ENCODE measurements around the gene PPP2R1B. TPM values are rescaled to one million over a fixed set of nuclear protein-coding genes. Genes with fewer than 3 reads are reported as not detected.

Gene PPP2R1B
- total and polyA plus RNA-seq, 2 donors (not counting 3 experiments of a cell fraction or from before 2014, with no cell fraction given) = 18.0 to 50.8 TPM

- ChIA-PET POLR2A (no interaction called here), CTCF (interaction anchor here (0.8 to 1.5 kb wide), 2 partner anchors 15 to 24 kb away, joined by 3 to 4 read pairs; no protein-coding TSS in a partner anchor)
- BruUV-seq (replicated peaks) = no TSS peak
- H3K79me2 ChIP-seq (ENCODE audit: control insufficient read depth, insufficient read depth, low read length) = no peaks in the 10 kb centered on the region
- no peak overlapping the region for H3K4me3 ChIP-seq (replicated peaks in 1 of 3; ENCODE audit: insufficient read depth in 1 of 3, low read depth in 1 of 3, low read length in 3 of 3)
- DNase-seq (ENCODE audit: low read depth, low spot score) (no peak), FAIRE-seq (no peak)
- H3K9me3 ChIP-seq (replicated peaks; ENCODE audit: control insufficient read depth, insufficient read depth, low read length) = no peaks in the 10 kb centered on the region
- H4K20me1 ChIP-seq (replicated peaks; ENCODE audit: control insufficient read depth, extremely low read depth, insufficient read depth, low read length) = no peaks in the 10 kb centered on the region
- intact Hi-C loops (cut with micrococcal nuclease) (no loop called here), dilution Hi-C loops (cut with MboI; ENCODE audit: extremely low pct_ligation_motif_present, low sequenced_read_pairs) (no loop called here)
- no peak overlapping the region for H3K9ac ChIP-seq (replicated peaks; ENCODE audit: extremely low read depth, insufficient read depth, low read length)
- no peak overlapping the region for H3K4me2 ChIP-seq (ENCODE audit: insufficient read depth, low read length)
- no peak overlapping the region for H3K27ac ChIP-seq (ENCODE audit: insufficient read depth, low read depth, low read length)
- H3K9me1 ChIP-seq (replicated peaks; ENCODE audit: control insufficient read depth, extremely low read depth, insufficient read depth, low read length) = no peaks in the 10 kb centered on the region
- peaks cover 7% of the 10 kb centered on the region for H3K4me1 ChIP-seq (ENCODE audit: control insufficient read depth, extremely low read depth, insufficient read depth, low read length)
- no peak overlapping the region for H2AFZ ChIP-seq (ENCODE audit: low read depth, low read length)
- TF ChIP-seq FOS (IDR thresholded peaks at IDR 0.05; ENCODE audit: borderline replicate concordance, insufficient read depth, low read length) (no peak), MYC (IDR thresholded peaks at IDR 0.05; ENCODE audit: low read depth, low read length) (no peak), GATA2 (IDR thresholded peaks at IDR 0.05; ENCODE audit: insufficient read depth, insufficient read length, low read depth, low read length) (no peak), POLR2AphosphoS5 (IDR thresholded peaks at IDR 0.05; ENCODE audit: insufficient read depth, low read depth, low read length) (no peak), EZH2 (IDR thresholded peaks at IDR 0.05; ENCODE audit: borderline replicate concordance, low read depth, low read length, severe bottlenecking) (no peak), CTCF (IDR thresholded peaks at IDR 0.05; ENCODE audit: extremely low read depth in 1 of 2, insufficient read depth in 1 of 2, low read depth in 1 of 2, low read length in 2 of 2) (no peak), POLR2A (IDR thresholded peaks at IDR 0.05; ENCODE audit: low read depth, low read length) (no peak), JUN (IDR thresholded peaks at IDR 0.05; ENCODE audit: borderline replicate concordance, insufficient read depth, insufficient read length, low read depth) (no peak), MAX (IDR thresholded peaks at IDR 0.05; ENCODE audit: insufficient read depth, insufficient read length) (no peak)
- H3K27me3 ChIP-seq (ENCODE audit: control insufficient read depth in 2 of 2, insufficient read depth in 2 of 2, low read length in 2 of 2) = no peaks in the 10 kb centered on the region
- H3K36me3 ChIP-seq (ENCODE audit: control insufficient read depth in 2 of 2, extremely low read depth in 1 of 2, insufficient read depth in 2 of 2, low read length in 2 of 2) = no peaks in the 10 kb centered on the region
Observed at GRCh38 chr11:111680486-111681175, 85.6 kb downstream of the PPP2R1B start.

Other genes starting within 250 kb of the PPP2R1B start
- 2.2 and 2.3 TPM in 2 replicates for gene LAYN, start 225.7 kb downstream of the PPP2R1B start, total RNA-seq
- gene LAYN, start 225.7 kb downstream of the PPP2R1B start, polyA plus RNA-seq = 0.43 and 0.92 TPM in 2 replicates
- 11.7 and 14.6 TPM in 2 replicates for gene SIK2, start 163.9 kb downstream of the PPP2R1B start, total RNA-seq
- gene SIK2, start 163.9 kb downstream of the PPP2R1B start, polyA plus RNA-seq = 17.1 and 18.9 TPM in 2 replicates
- gene ALG9, start 105.2 kb upstream of the PPP2R1B start, total RNA-seq = 29.1 and 33.5 TPM in 2 replicates
- 29.4 TPM in 2 replicates for gene ALG9, start 105.2 kb upstream of the PPP2R1B start, polyA plus RNA-seq
- gene FDXACB1, start 112.8 kb upstream of the PPP2R1B start, total RNA-seq = 1.4 and 3.3 TPM in 2 replicates
- 1.1 and 1.3 TPM in 2 replicates for gene FDXACB1, start 112.8 kb upstream of the PPP2R1B start, polyA plus RNA-seq
- gene CFAP68, start 113.2 kb upstream of the PPP2R1B start, total RNA-seq = 7.4 TPM in 2 replicates
- 9.0 and 10.6 TPM in 2 replicates for gene CFAP68, start 113.2 kb upstream of the PPP2R1B start, polyA plus RNA-seq
- not detected in 2 replicates for gene CRYAB, start 145.4 kb upstream of the PPP2R1B start, total RNA-seq
- 0.32 and 0.48 TPM in 2 replicates for gene CRYAB, start 145.4 kb upstream of the PPP2R1B start, polyA plus RNA-seq
- gene HSPB2, start 146.3 kb upstream of the PPP2R1B start, total RNA-seq = not detected in 2 replicates
- not detected in 2 replicates for gene HSPB2, start 146.3 kb upstream of the PPP2R1B start, polyA plus RNA-seq
- 0.31 and 0.99 TPM in 2 replicates for gene C11orf52, start 152.5 kb upstream of the PPP2R1B start, total RNA-seq
- 0.76 and 1.2 TPM in 2 replicates for gene C11orf52, start 152.5 kb upstream of the PPP2R1B start, polyA plus RNA-seq
- gene DIXDC1, start 171.0 kb upstream of the PPP2R1B start, total RNA-seq = 18.6 and 20.0 TPM in 2 replicates
- 6.4 and 8.0 TPM in 2 replicates for gene DIXDC1, start 171.0 kb upstream of the PPP2R1B start, polyA plus RNA-seq